IMR-90 (cell line): ENCODE results near the gene ADGRA1. TPM values are rescaled to one million over a fixed set of nuclear protein-coding genes. Genes with fewer than 3 reads are reported as not detected.

Experiments
- ATAC-seq: fragments of 200-7000 bp; cut with Tn5 transposase; 2 replicates; pipeline ENCODE4 v1.9.1; 2020; ENCODE audit warnings: low read depth, mild to moderate bottlenecking, moderate library complexity
- BruUV-seq: library from RNA; stranded (reverse); fragments of 400-500 nt; replicated peaks from 2 replicates; lab custom pipeline; 2021; lab: Mats Ljungman, UMichigan
- CTCF ChIA-PET: fragments of 300-600 bp; formaldehyde crosslinking; extraction: SDS; loops from one replicate; lab custom pipeline; 2021; ENCODE audit warnings: antibody characterized with exemption; lab: Yijun Ruan, JAX
- POLR2A ChIA-PET: fragments of 300-600 bp; sonication (Branson Sonifier 250); formaldehyde crosslinking; loops from one replicate; lab custom pipeline; 2022; ENCODE audit warnings: antibody characterized with exemption; ENCODE audit not compliant: unreplicated experiment; lab: Charles Lee
- DNase-seq: peaks from one replicate; pipeline ENCODE4 v3.0.0; 2013
- H2AFZ ChIP-seq: replicated peaks from 2 replicates; pipeline ENCODE3; 2013; ENCODE audit warnings: low read length, mild to moderate bottlenecking; ENCODE audit not compliant: poor library complexity
- H2AK5ac ChIP-seq: 2 replicates; pipeline ENCODE4 v1.6.1; 2013; ENCODE audit warnings: low read depth, low read length, inconsistent platforms
- H2AK9ac ChIP-seq: replicated peaks from 2 replicates; pipeline ENCODE3; 2013; ENCODE audit warnings: mild to moderate bottlenecking, low read depth, low read length, moderate library complexity; ENCODE audit not compliant: poor library complexity
- H2BK120ac ChIP-seq: 2 replicates; pipeline ENCODE4 v1.6.1; 2013; ENCODE audit warnings: low read depth, low read length, inconsistent platforms
- H2BK15ac ChIP-seq: 3 replicates; pipeline ENCODE4 v1.6.1; 2013; ENCODE audit warnings: low read depth, low read length, inconsistent platforms
- H2BK20ac ChIP-seq: 2 replicates; pipeline ENCODE4 v1.6.1; 2013; ENCODE audit warnings: low read depth, mild to moderate bottlenecking, inconsistent platforms, low read length, moderate library complexity
- H2BK5ac ChIP-seq: 2 replicates; pipeline ENCODE4 v1.6.1; 2013; ENCODE audit warnings: mild to moderate bottlenecking, low read depth, low read length, inconsistent platforms; ENCODE audit not compliant: poor library complexity, severe bottlenecking
- H3K14ac ChIP-seq: replicated peaks from 2 replicates; pipeline ENCODE4 v1.6.1; 2013; ENCODE audit warnings: low read depth, low read length, inconsistent platforms
- H3K18ac ChIP-seq: 2 replicates; pipeline ENCODE4 v1.6.1; 2013; ENCODE audit warnings: low read depth, low read length, control low read depth
- H3K23ac ChIP-seq: 2 replicates; pipeline ENCODE4 v1.6.1; 2013; ENCODE audit warnings: low read depth, low read length, inconsistent platforms
- H3K27ac ChIP-seq: 2 replicates; pipeline ENCODE4 v1.5.1; 2013; ENCODE audit warnings: mild to moderate bottlenecking, control low read depth, low read length; ENCODE audit not compliant: insufficient read depth
- H3K27me3 ChIP-seq: 2 replicates; pipeline ENCODE4 v1.6.1; 2013; ENCODE audit warnings: low read length; ENCODE audit not compliant: control insufficient read depth, insufficient read depth
- H3K36me3 ChIP-seq: 2 replicates; pipeline ENCODE4 v1.6.1; 2013; ENCODE audit warnings: low read length, mixed read lengths; ENCODE audit not compliant: control insufficient read depth, insufficient read depth
- H3K4ac ChIP-seq: 2 replicates; pipeline ENCODE4 v1.6.1; 2013; ENCODE audit warnings: low read depth, low read length, inconsistent platforms
- H3K4me1 ChIP-seq: 2 replicates; pipeline ENCODE4 v1.6.1; 2013; ENCODE audit warnings: low read length, mixed read lengths; ENCODE audit not compliant: control insufficient read depth, insufficient read depth
- H3K4me2 ChIP-seq: 2 replicates; pipeline ENCODE4 v1.6.1; 2013; ENCODE audit warnings: low read depth, mild to moderate bottlenecking, control low read depth, low read length, moderate library complexity
- H3K4me3 ChIP-seq: 2 replicates; pipeline ENCODE4 v1.5.1; 2013; ENCODE audit warnings: low read depth, mild to moderate bottlenecking, control low read depth, low read length, moderate library complexity; ENCODE audit not compliant: insufficient read depth
- H3K56ac ChIP-seq: 2 replicates; pipeline ENCODE4 v1.6.1; 2013; ENCODE audit warnings: low read length, inconsistent platforms; ENCODE audit not compliant: insufficient read depth; ENCODE audit errors: extremely low read depth
- H3K79me1 ChIP-seq, 2 experiments: 2 replicates each; pipeline ENCODE4 v1.6.1; 2013; ENCODE audit warnings: low read length in 2 of 2, inconsistent platforms in 1 of 2, low read depth in 1 of 2
- H3K9ac ChIP-seq: 2 replicates; pipeline ENCODE4 v1.6.1; 2013; ENCODE audit warnings: low read depth, low read length, control low read depth
- H3K9me1 ChIP-seq: 2 replicates; pipeline ENCODE4 v1.6.1; 2013; ENCODE audit warnings: low read length, inconsistent platforms; ENCODE audit not compliant: insufficient read depth
- H3K9me3 ChIP-seq: 2 replicates; pipeline ENCODE4 v1.6.1; 2013; ENCODE audit warnings: low read length; ENCODE audit not compliant: control insufficient read depth, insufficient read depth
- H4K20me1 ChIP-seq: 2 replicates; pipeline ENCODE4 v1.6.1; 2013; ENCODE audit warnings: low read length, inconsistent platforms; ENCODE audit not compliant: insufficient read depth
- H4K5ac ChIP-seq: 2 replicates; pipeline ENCODE4 v1.6.1; 2013; ENCODE audit warnings: mild to moderate bottlenecking, low read depth, low read length, control low read depth
- H4K8ac ChIP-seq, 2 experiments: 2 replicates each; pipeline ENCODE4 v1.6.1; 2013; ENCODE audit warnings: low read depth in 2 of 2, low read length in 2 of 2, control low read depth in 1 of 2, inconsistent platforms in 1 of 2
- H4K91ac ChIP-seq: 2 replicates; pipeline ENCODE4 v1.6.1; 2013; ENCODE audit warnings: low read depth, low read length, inconsistent platforms; ENCODE audit not compliant: insufficient read depth
- MAFK ChIP-seq: IDR thresholded peaks from 2 replicates; pipeline ENCODE4 v1.6.1; 2012; ENCODE audit warnings: low read depth, low read length, improper control_type of control experiment
- MXI1 ChIP-seq: IDR thresholded peaks from 2 replicates; pipeline ENCODE4 v1.6.1; 2012; ENCODE audit warnings: low read depth, mild to moderate bottlenecking, low read length, moderate library complexity, borderline replicate concordance
- RCOR1 ChIP-seq: IDR thresholded peaks from 2 replicates; pipeline ENCODE4 v1.6.1; 2012; ENCODE audit warnings: mild to moderate bottlenecking, low read length, improper control_type of control experiment; ENCODE audit not compliant: insufficient replicate concordance
- RFX5 ChIP-seq: IDR thresholded peaks from 2 replicates; pipeline ENCODE4 v1.8.0; 2012; ENCODE audit warnings: low read depth, mild to moderate bottlenecking, low read length, moderate library complexity
- SMC3 ChIP-seq: fragments of 150-350 bp; IDR thresholded peaks from 2 replicates; pipeline ENCODE4 v1.6.1; 2016; ENCODE audit warnings: low read depth, mild to moderate bottlenecking, antibody characterized with exemption, low read length, moderate library complexity
- WGBS, 2 experiments: methylation state at CpG; one replicate each; pipeline versions ENCODE4 v1.1.5 to v1.1.7; 2013; ENCODE audit warnings: missing lambda C conversion rate in 2 of 2; ENCODE audit not compliant: insufficient read length in 1 of 2; ENCODE audit errors: extremely low coverage in 2 of 2; 5-methylcytosine and 5-hydroxymethylcytosine counted together
- dilution Hi-C: fragments of 300-500 bp; cut with HindIII; formaldehyde crosslinking; loops from one replicate; pipeline ENCODE4 v1.14.3; 2018; ENCODE audit warnings: low sequenced_read_pairs; ENCODE audit not compliant: unreplicated experiment
- in situ Hi-C: fragments of 300-500 bp; cut with MboI; formaldehyde crosslinking; loops from 3 replicates; pipeline ENCODE4 v1.14.3; 2019; ENCODE audit warnings: low sequenced_read_pairs, inconsistent platforms, mixed read lengths
- intact Hi-C: fragments of 100-400 bp; cut with micrococcal nuclease; formaldehyde crosslinking; loops from 2 replicates; pipeline ENCODE4 v1.10.0; 2022
- polyA plus RNA-seq, 3 experiments: library from polyadenylated mRNA; depleted of rRNA; stranded (reverse); fragments of >200 nt; gene quantifications; 2 replicates each; pipeline ENCODE4 v1.2.3, GENCODE V29; 2012; ENCODE audit warnings: low replicate concordance in 1 of 3
- total RNA-seq: library from RNA; depleted of rRNA; stranded (reverse); fragments of >200 nt; gene quantifications from 2 replicates; pipeline ENCODE4 v1.2.3, GENCODE V29; 2012
- TF ChIP-seq, protein P1 (sequence below): fragments of 150-350 bp; IDR thresholded peaks from 2 replicates; pipeline ENCODE4 v1.6.1; 2016; ENCODE audit warnings: low read depth, mild to moderate bottlenecking, low read length, moderate library complexity, borderline replicate concordance

The ADGRA1 gene
- total and polyA plus RNA-seq, 2 of the 4 experiments (the other 2 are of a cell fraction) = not detected

- ATAC-seq = no peak
- 51% methylated on average over 5 of the region's 11 CpGs; no CpG with 5 or more reads in 1 of the 2 experiments for WGBS, 2 experiments
These were observed 22.0 kb downstream of the ADGRA1 start for GRCh38 chr10:133109711-133110110.

More at GRCh38 chr10:133109711-133110110, 22.0 kb downstream of the ADGRA1 start:
- Histone ChIP-seq H2AFZ (no peak overlapping the region), H2BK120ac (no peak overlapping the region), H4K91ac (no peak overlapping the region), H3K9ac (no peak overlapping the region), H3K4ac (no peak overlapping the region), H3K56ac (no peak overlapping the region), H3K27me3 (peaks cover 1% of the 10 kb centered on the region; the same call in 1 of the 2 replicates), H3K23ac (no peak overlapping the region), H3K27ac (no peak overlapping the region), H2BK15ac (no peak overlapping the region), H2AK5ac (no peak overlapping the region), H3K4me3 (no peak overlapping the region), H3K18ac (no peak overlapping the region), H3K4me1 (no peaks in the 10 kb centered on the region), H3K9me3 (peaks cover 16% of the 10 kb centered on the region), H2BK20ac (no peak overlapping the region), H3K36me3 (no peaks in the 10 kb centered on the region), H4K20me1 (no peaks in the 10 kb centered on the region), H4K5ac (no peak overlapping the region), H4K8ac (no peak overlapping the region), H3K14ac (no peak overlapping the region), H3K79me1 (no peaks in the 10 kb centered on the region), H2BK5ac (no peak overlapping the region), H3K9me1 (no peaks in the 10 kb centered on the region), H3K4me2 (no peak overlapping the region), H2AK9ac (no peak overlapping the region)
- dilution Hi-C loops = no loop called here
- TF ChIP-seq SMC3 (no peak), MAFK (no peak), RFX5 (no peak), MXI1 (no peak), RCOR1 (no peak)
- TF ChIP-seq, protein P1, sequence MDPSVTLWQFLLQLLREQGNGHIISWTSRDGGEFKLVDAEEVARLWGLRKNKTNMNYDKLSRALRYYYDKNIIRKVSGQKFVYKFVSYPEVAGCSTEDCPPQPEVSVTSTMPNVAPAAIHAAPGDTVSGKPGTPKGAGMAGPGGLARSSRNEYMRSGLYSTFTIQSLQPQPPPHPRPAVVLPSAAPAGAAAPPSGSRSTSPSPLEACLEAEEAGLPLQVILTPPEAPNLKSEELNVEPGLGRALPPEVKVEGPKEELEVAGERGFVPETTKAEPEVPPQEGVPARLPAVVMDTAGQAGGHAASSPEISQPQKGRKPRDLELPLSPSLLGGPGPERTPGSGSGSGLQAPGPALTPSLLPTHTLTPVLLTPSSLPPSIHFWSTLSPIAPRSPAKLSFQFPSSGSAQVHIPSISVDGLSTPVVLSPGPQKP = no peak
- no peak for DNase-seq
- no TSS peak for BruUV-seq
- intact Hi-C loops = no loop called here
- ChIA-PET CTCF (no interaction called here), POLR2A (no interaction called here)
- in situ Hi-C loops = no loop called here
